ENCODE measurements around the gene PSMC1.

Gene PSMC1

GRCh38 chr14:90302529-90303303 lies 46.4 kb downstream of the PSMC1 start:
- DNase-seq (ENCODE audit: low read depth in 2 of 2) = no peak

GRCh38 chr14:90303473-90303872 lies 47.1 kb downstream of the PSMC1 start:
- DNase-seq (ENCODE audit: low read depth in 2 of 2) = no peak

- DNase-seq (ENCODE audit: low read depth in 2 of 2) = no peak
Observed at GRCh38 chr14:90304502-90304901, 48.1 kb downstream of the PSMC1 start.

GRCh38 chr14:90305176-90305601 lies 48.8 kb downstream of the PSMC1 start:
- no peak for DNase-seq (ENCODE audit: low read depth in 2 of 2)

GRCh38 chr14:90308561-90308960 lies 52.2 kb downstream of the PSMC1 start:
- DNase-seq (ENCODE audit: low read depth in 2 of 2) = no peak

GRCh38 chr14:90317286-90317685 lies 60.9 kb downstream of the PSMC1 start:
- no peak for DNase-seq (ENCODE audit: low read depth in 2 of 2)

- no peak for DNase-seq (ENCODE audit: low read depth in 2 of 2)
Observed at GRCh38 chr14:90318016-90318415, 61.7 kb downstream of the PSMC1 start.

GRCh38 chr14:90319173-90319572 lies 62.8 kb downstream of the PSMC1 start:
- no peak for DNase-seq (ENCODE audit: low read depth in 2 of 2)

GRCh38 chr14:90319634-90320541 lies 63.5 kb downstream of the PSMC1 start:
- no peak for DNase-seq (ENCODE audit: low read depth in 2 of 2)

- no peak for DNase-seq (ENCODE audit: low read depth in 2 of 2)
Observed at GRCh38 chr14:90321891-90322290, 65.5 kb downstream of the PSMC1 start.

Measured in activated CD4-positive, alpha-beta T cell treated with anti-CD3 and anti-CD28 coated beads for 24 hours (primary cell).